HepG2 (cell line): ENCODE measurements around the gene NEBL. TPM values are rescaled to one million over a fixed set of nuclear protein-coding genes. Genes with fewer than 3 reads are reported as not detected.

Experiments used
- ATAC-seq: fragments of 200-7000 bp; cut with Tn5 transposase; 3 replicates; pipeline ENCODE4 v1.9.1; 2020; ENCODE audit warnings: mild to moderate bottlenecking, moderate library complexity
- BruUV-seq: library from RNA; stranded (reverse); fragments of 400-500 nt; replicated peaks from 2 replicates; lab custom pipeline; 2021; lab: Mats Ljungman, UMichigan
- CTCF ChIA-PET: fragments of 300-600 bp; formaldehyde crosslinking; extraction: SDS; loops from one replicate; lab custom pipeline; 2021; ENCODE audit warnings: low total read pairs, inconsistent platforms, low intra/inter-chr PET ratio; lab: Yijun Ruan, JAX
- POLR2A ChIA-PET: fragments of 350-600 bp; sonication (Branson Sonifier 250); formaldehyde crosslinking; loops from one replicate; lab custom pipeline; 2020; ENCODE audit warnings: antibody characterized with exemption, inconsistent platforms; lab: Yijun Ruan, JAX
- DNase-seq: peaks from one replicate; pipeline ENCODE4 v3.0.0-alpha.2; 2015; ENCODE audit warnings: low spot score
- FAIRE-seq: peaks from 3 replicates; lab custom pipeline; 2011; peaks lifted over from hg19 to GRCh38; lab: Jason Lieb, UNC
- H2AFZ ChIP-seq: one replicate; pipeline ENCODE4 v1.6.1; 2011; ENCODE audit warnings: low read length, inconsistent platforms
- H3K27ac ChIP-seq: fragments of 300-600 bp; 3 replicates; pipeline ENCODE4 v1.8.0; 2011; ENCODE audit warnings: mixed run types, mild to moderate bottlenecking, mixed read lengths, low read length, inconsistent platforms; ENCODE audit not compliant: insufficient read depth; ENCODE audit errors: extremely low read length
- H3K27me3 ChIP-seq, 2 experiments: fragments of 200-600 bp in 1 of 2; 2 replicates in 1 of 2; 3 replicates in 1 of 2; pipeline versions ENCODE4 v1.6.0 to v1.8.0; 2011; ENCODE audit warnings: low read length in 2 of 2, mild to moderate bottlenecking in 2 of 2, moderate library complexity in 2 of 2, inconsistent platforms in 1 of 2; ENCODE audit not compliant: insufficient read depth in 2 of 2, control insufficient read depth in 1 of 2
- H3K36me3 ChIP-seq, 2 experiments: fragments of 200-600 bp in 1 of 2; replicated peaks in 1 of 2; 2 replicates in 1 of 2; 3 replicates in 1 of 2; pipeline versions ENCODE4 v1.5.1 to v1.8.0; 2011; ENCODE audit warnings: low read length in 2 of 2, inconsistent platforms in 1 of 2; ENCODE audit not compliant: insufficient read depth in 2 of 2, control insufficient read depth in 1 of 2
- H3K4me1 ChIP-seq: 2 replicates; pipeline ENCODE4 v1.5.1; 2012; ENCODE audit warnings: low read length, inconsistent platforms; ENCODE audit not compliant: insufficient read depth
- H3K4me2 ChIP-seq: 2 replicates; pipeline ENCODE4 v1.6.0; 2011; ENCODE audit warnings: low read depth, low read length, inconsistent platforms
- H3K4me3 ChIP-seq, 3 experiments: fragments of 200-600 bp in 1 of 3; sonication (generic), shearing (Covaris generic) in 1 of 3; replicated peaks in 1 of 3; 2 replicates each; pipeline ENCODE4 v1.5.1; 2011 to 2016; ENCODE audit warnings: low read length in 3 of 3, inconsistent platforms in 2 of 3, low read depth in 2 of 3, mild to moderate bottlenecking in 2 of 3, control low read depth in 1 of 3, mixed read lengths in 1 of 3; ENCODE audit not compliant: insufficient read depth in 1 of 3
- H3K79me2 ChIP-seq: one replicate; pipeline ENCODE4 v1.6.1; 2011; ENCODE audit warnings: low read length, inconsistent platforms; ENCODE audit not compliant: insufficient read depth
- H3K9ac ChIP-seq: 2 replicates; pipeline ENCODE4 v1.6.0; 2011; ENCODE audit warnings: mild to moderate bottlenecking, low read depth, low read length, inconsistent platforms; ENCODE audit not compliant: insufficient read depth
- H3K9me3 ChIP-seq: 2 replicates; pipeline ENCODE4 v1.5.1; 2012; ENCODE audit warnings: mild to moderate bottlenecking, low read length
- H4K20me1 ChIP-seq: 2 replicates; pipeline ENCODE4 v1.6.0; 2011; ENCODE audit warnings: inconsistent platforms, mild to moderate bottlenecking, low read length, moderate library complexity; ENCODE audit not compliant: insufficient read depth
- E2F1 ChIP-seq: sonication (generic); formaldehyde crosslinking; IDR thresholded peaks from 2 replicates; pipeline ENCODE4 v1.5.0; 2020; ENCODE audit warnings: missing genetic modification reagents
- MAFF ChIP-seq: IDR thresholded peaks from 2 replicates; pipeline ENCODE4 v1.6.1; 2011; ENCODE audit warnings: low read depth, low read length, improper control_type of control experiment
- MAFK ChIP-seq, 2 experiments: IDR thresholded peaks in 1 of 2; conservative IDR thresholded peaks in 1 of 2; 2 replicates each; pipeline ENCODE4 v1.6.1; 2011; ENCODE audit warnings: improper control_type of control experiment in 2 of 2, low read length in 2 of 2
- MYNN ChIP-seq: sonication (generic); formaldehyde crosslinking; IDR thresholded peaks from 2 replicates; pipeline ENCODE4 v1.4.0; 2020; ENCODE audit warnings: mild to moderate bottlenecking, low read depth, missing genetic modification reagents
- POLR2G ChIP-seq: fragments of 200-400 bp; formaldehyde crosslinking; IDR thresholded peaks from 2 replicates; pipeline ENCODE4 v1.6.1; 2018; ENCODE audit warnings: mild to moderate bottlenecking, low read depth, low read length, moderate library complexity
- ZBTB3 ChIP-seq: sonication (generic); formaldehyde crosslinking; IDR thresholded peaks from 2 replicates; pipeline ENCODE4 v1.4.0; 2020; ENCODE audit warnings: low read depth, mild to moderate bottlenecking, moderate library complexity, missing genetic modification reagents, borderline replicate concordance
- ZNF326 ChIP-seq: sonication (generic); formaldehyde crosslinking; IDR thresholded peaks from 2 replicates; pipeline ENCODE4 v1.4.0; 2020; ENCODE audit warnings: missing genetic modification reagents, borderline replicate concordance
- ZNF574 ChIP-seq: sonication (generic); formaldehyde crosslinking; IDR thresholded peaks from 2 replicates; pipeline ENCODE4 v1.4.0; 2020; ENCODE audit warnings: missing genetic modification reagents
- ZNF646 ChIP-seq: sonication (generic); formaldehyde crosslinking; IDR thresholded peaks from 2 replicates; pipeline ENCODE4 v1.9.0; 2021; ENCODE audit warnings: mild to moderate bottlenecking, missing genetic modification reagents
- WGBS: methylation state at CpG from one replicate; pipeline ENCODE4 v1.1.6; 2017; ENCODE audit warnings: low lambda C conversion rate; 5-methylcytosine and 5-hydroxymethylcytosine counted together
- in situ Hi-C: cut with HindIII; loops from 2 replicates; pipeline ENCODE4 v1.10.0; 2017; ENCODE audit warnings: low pct_unique_long_range_greater_than_20kb; ENCODE audit not compliant: extremely low pct_ligation_motif_present
- intact Hi-C: fragments of 100-400 bp; cut with micrococcal nuclease; formaldehyde crosslinking; loops from one replicate; pipeline ENCODE4 v1.10.0; 2022; ENCODE audit not compliant: unreplicated experiment
- polyA plus RNA-seq, 8 experiments: library from polyadenylated mRNA; depleted of rRNA in 3 of 8; stranded (reverse) in 7 of 8; unstranded in 1 of 8; fragments of >200 nt; fragmentation: Illumina TruSeq in 4 of 8; extraction: Trizol in 4 of 8; gene quantifications; 2 replicates each; pipeline versions ENCODE4 v1.2.1 to v1.2.3, GENCODE V29; 2011 to 2016; ENCODE audit warnings: low read depth in 4 of 8, missing spikeins in 1 of 8, mixed read lengths in 1 of 8; ENCODE audit not compliant: insufficient read depth in 1 of 8
- total RNA-seq, 5 experiments: library from RNA; depleted of rRNA; stranded (reverse); fragments of >200 nt; fragmentation: Illumina TruSeq; extraction: Trizol; gene quantifications; 2 replicates each; pipeline ENCODE4 v1.2.3, GENCODE V29; 2016; ENCODE audit warnings: low read depth in 1 of 5

NEBL gene
- total and polyA plus RNA-seq, 2 of the 13 experiments (the other 11 are each of a cell fraction or from before 2014, with no cell fraction given) = not detected

- Histone ChIP-seq H3K79me2 (no peaks in the 10 kb centered on the region), H3K9me3 (no peaks in the 10 kb centered on the region), H3K27me3 (peaks cover 0 to 5% of the 10 kb centered on the region in 2 experiments; a peak in 1 of 5 replicates), H3K27ac (no peak overlapping the region), H3K9ac (no peak overlapping the region), H3K36me3 (no peaks in the 10 kb centered on the region), H3K4me1 (no peaks in the 10 kb centered on the region), H4K20me1 (no peaks in the 10 kb centered on the region), H3K4me3 (no peak overlapping the region), H2AFZ (no peak overlapping the region), H3K4me2 (no peak overlapping the region)
- FAIRE-seq = no peak
- intact Hi-C loops = no loop called here
- in situ Hi-C loops = no loop called here
- DNase-seq = no peak
- no peak for ATAC-seq
- TF ChIP-seq E2F1 (CRISPR knock-in tag) (no peak), MYNN (CRISPR knock-in tag) (no peak), MAFK (conservative IDR thresholded peaks at IDR 0.05 in 1 of 2, IDR thresholded peaks at IDR 0.05 in 1 of 2; ENCODE audit: low read length in 2 of 2) (peak; percentile 72 to 74; a peak in 3 of 4 replicates), POLR2G (no peak), ZBTB3 (CRISPR knock-in tag) (no peak), ZNF646 (CRISPR knock-in tag) (no peak), ZNF326 (CRISPR knock-in tag) (no peak), MAFF (peak; percentile 68), ZNF574 (CRISPR knock-in tag) (no peak)
- 2% methylated on average over 3 of the region's 3 CpGs for WGBS
- BruUV-seq = no TSS peak
- CTCF ChIA-PET = no interaction called here
- POLR2A ChIA-PET = no interaction called here
Observed at GRCh38 chr10:20885678-20886077, 11.4 kb downstream of the NEBL start.
